Mucosa of stomach (tissue), 1 donor: ENCODE results near the gene RAD51B.

Experiments used
- H3K27me3 ChIP-seq: one replicate; pipeline ENCODE4 v1.7.0; 2013; ENCODE audit warnings: mild to moderate bottlenecking, low read length; ENCODE audit not compliant: control insufficient read depth, insufficient read depth
- H3K36me3 ChIP-seq: one replicate; pipeline ENCODE4 v1.7.0; 2013; ENCODE audit warnings: low read length; ENCODE audit not compliant: control insufficient read depth, insufficient read depth
- H3K4me1 ChIP-seq: one replicate; pipeline ENCODE4 v1.7.0; 2013; ENCODE audit warnings: mild to moderate bottlenecking, low read length; ENCODE audit not compliant: control insufficient read depth, insufficient read depth
- H3K4me3 ChIP-seq: one replicate; pipeline ENCODE4 v1.7.0; 2013; ENCODE audit warnings: low read length
- H3K9ac ChIP-seq: one replicate; pipeline ENCODE4 v1.7.0; 2013; ENCODE audit warnings: mild to moderate bottlenecking, low read length, moderate library complexity
- H3K9me3 ChIP-seq: one replicate; pipeline ENCODE4 v1.7.0; 2013; ENCODE audit warnings: mild to moderate bottlenecking, low read length, moderate library complexity; ENCODE audit not compliant: control insufficient read depth
- donor health status: Pancreatic carcinoma.

The RAD51B gene

DNA sequence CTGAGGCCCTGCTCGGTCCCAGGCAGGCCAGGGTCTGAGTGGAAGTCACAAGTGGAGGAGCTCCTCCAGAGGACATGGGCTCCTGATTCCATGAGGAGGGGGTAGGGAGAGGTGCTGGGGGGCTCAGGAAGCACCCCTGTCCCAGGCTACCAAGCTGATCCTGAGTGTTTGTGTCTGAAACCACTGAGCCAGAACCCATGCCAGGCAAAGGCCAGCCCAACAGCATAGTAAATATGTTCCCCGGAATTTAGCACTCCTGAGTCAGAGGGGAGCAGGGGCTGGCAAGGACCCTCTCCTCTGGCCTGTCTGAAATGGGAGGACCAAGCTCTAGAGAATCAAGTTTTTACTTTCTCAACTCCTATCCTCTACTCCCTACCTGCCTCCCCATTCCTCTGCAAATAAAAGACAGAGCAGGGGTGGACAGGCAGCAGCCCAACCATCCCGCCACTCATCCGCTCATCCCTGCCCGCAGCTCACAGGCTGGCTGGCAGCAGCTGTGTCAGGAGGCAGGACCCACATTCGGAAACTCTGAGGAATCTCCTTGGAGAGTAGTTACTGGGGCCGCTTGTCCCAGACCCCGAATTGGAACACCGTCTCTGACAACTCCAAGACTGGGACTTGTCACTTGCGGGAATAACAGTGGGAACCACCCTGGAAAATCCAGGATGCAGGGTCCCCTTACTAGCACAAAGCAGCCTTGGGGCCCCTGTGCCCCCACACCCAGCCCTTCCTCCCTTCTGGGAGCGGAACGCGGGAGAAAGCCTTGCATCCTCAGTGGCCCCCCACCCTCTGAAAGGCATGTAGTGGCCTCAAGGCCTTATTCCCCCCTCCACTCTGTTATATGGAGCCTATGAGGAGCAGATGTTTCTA, 870.7 kb downstream of the RAD51B start:
- H3K9ac ChIP-seq: no peak overlapping the region
- H3K9me3 ChIP-seq: no peaks in the 10 kb centered on the region
- no peaks in the 10 kb centered on the region for H3K36me3 ChIP-seq
- no peaks in the 10 kb centered on the region for H3K27me3 ChIP-seq
- peaks cover 3% of the 10 kb centered on the region for H3K4me1 ChIP-seq
- H3K4me3 ChIP-seq: no peak overlapping the region

DNA sequence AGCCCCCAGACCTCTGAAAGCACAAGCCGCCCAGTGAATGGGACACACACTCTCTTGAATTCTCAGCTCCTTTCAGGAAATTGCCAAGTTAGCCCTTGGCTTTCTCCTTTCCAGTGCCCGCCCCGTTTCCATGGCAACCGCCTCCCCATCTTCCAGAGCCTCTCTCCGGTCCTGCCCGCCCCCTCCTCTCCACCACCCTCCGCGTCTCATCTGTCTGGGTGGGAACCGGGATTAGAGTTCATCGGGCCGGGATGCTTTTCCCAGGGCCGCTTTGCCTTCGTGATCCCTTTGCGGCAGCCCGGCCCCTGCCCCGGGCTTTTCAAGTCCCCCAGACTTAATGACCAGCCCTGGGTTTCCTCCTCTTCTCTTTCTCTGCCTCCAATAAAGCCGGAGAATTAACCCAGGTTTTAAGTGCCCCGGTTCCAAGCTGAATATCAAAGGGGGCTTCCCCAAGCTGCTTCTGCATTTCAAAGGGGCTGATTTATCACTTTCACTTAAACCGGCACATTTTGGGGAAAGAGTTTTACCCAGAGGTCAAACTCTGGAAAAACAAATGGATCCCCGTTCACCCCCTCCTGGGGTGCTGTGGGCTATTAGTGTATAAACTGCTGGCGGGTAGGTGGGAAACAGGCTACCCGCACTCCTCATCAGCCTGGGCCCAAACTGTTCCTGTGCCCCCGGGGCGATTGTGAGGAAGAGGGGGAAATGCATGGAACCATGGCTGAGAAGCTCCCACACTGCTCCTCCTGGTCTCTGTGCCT, 871.6 kb downstream of the RAD51B start:
- Histone ChIP-seq H3K4me3 (no peak overlapping the region), H3K36me3 (no peaks in the 10 kb centered on the region), H3K9me3 (no peaks in the 10 kb centered on the region), H3K4me1 (peaks cover 3% of the 10 kb centered on the region), H3K27me3 (no peaks in the 10 kb centered on the region), H3K9ac (no peak overlapping the region)

DNA sequence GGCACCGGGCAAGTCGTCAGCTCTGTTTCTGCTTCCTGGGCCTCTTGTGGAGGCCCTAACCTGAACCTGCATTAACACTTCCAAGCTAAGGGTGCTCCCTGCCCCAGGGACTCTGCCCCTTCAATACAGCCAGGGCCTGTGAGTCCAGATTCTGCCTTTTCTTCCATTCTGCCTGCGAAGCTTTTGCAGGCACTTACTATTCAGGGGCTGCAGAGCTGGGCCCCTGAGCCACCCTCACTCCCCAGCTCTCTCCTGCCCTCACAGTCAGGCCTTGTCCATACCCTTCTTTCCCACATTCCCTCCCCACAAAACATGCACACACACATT, 872.2 kb downstream of the RAD51B start:
- no peaks in the 10 kb centered on the region for H3K9me3 ChIP-seq
- no peaks in the 10 kb centered on the region for H3K27me3 ChIP-seq
- no peak overlapping the region for H3K4me3 ChIP-seq
- H3K4me1 ChIP-seq: peaks cover 3% of the 10 kb centered on the region
- H3K9ac ChIP-seq: no peak overlapping the region
- no peaks in the 10 kb centered on the region for H3K36me3 ChIP-seq

DNA sequence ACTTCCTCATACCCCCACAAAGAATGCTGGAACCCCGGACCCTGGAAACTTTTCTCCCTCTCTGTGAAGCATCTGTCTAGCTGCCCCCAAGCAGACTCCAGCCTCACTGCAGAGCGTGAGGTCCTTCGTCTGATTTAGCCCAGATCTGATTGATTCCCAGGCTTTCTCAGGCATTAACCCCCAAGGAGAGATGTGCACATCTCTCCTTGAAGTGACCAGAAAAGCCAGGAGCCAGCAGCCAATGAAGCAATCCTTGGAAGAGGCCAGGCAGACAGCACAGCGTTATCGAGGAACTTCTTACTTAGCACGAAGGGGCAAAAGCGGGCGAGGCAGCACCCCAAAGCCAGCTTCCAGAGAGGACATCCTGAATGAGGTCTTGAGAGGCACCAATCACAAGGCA, 872.6 kb downstream of the RAD51B start:
- H3K4me1 ChIP-seq: peaks cover 3% of the 10 kb centered on the region

DNA sequence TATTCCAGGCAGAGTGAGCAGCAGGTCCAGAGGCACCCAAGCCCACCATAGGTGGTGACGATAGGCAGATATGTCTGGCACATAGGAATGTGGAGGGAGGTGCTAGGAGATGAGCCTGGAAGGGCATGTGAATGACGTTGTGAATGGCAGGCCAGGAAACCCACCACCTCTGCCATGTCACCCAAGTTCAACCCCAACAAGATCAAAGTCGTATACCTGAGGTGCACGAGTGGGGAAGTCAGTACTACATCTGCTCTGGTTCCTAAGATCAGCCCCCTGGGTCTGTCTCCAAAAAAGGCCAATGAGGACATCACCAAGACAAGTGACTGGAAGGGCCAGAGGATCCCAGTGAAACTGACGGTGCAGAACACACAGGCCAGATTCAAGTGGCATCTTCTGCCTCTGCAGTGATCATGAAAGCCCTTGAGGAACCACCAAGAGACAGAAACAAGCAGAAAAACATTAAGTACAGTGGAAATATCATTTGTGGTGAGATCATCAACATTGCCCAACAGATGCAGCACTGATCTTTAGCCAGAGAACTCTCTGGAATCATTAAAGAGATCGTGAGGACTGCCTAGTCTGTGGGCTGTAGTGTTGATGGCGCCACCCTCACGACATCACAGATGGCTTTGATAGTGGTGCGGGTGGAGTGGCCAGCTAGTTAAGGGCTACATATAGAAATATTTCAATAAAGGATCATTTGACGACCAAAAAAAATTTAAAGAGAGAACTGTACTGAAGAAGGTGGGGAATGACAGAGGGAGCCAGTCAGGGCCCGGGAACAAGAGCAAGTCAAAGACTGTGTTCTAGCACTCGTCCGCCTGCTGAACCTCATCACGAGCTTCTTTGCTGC, 873.6 kb downstream of the RAD51B start:
- Histone ChIP-seq H3K9ac (no peak overlapping the region), H3K4me3 (no peak overlapping the region), H3K27me3 (no peaks in the 10 kb centered on the region), H3K9me3 (no peaks in the 10 kb centered on the region), H3K36me3 (no peaks in the 10 kb centered on the region), H3K4me1 (peaks cover 3% of the 10 kb centered on the region)

More for the DNA sequence above, 872.6 kb downstream of the RAD51B start:
- Histone ChIP-seq H3K9ac (no peak overlapping the region), H3K27me3 (no peaks in the 10 kb centered on the region), H3K9me3 (no peaks in the 10 kb centered on the region), H3K4me3 (no peak overlapping the region), H3K36me3 (no peaks in the 10 kb centered on the region)

DNA sequence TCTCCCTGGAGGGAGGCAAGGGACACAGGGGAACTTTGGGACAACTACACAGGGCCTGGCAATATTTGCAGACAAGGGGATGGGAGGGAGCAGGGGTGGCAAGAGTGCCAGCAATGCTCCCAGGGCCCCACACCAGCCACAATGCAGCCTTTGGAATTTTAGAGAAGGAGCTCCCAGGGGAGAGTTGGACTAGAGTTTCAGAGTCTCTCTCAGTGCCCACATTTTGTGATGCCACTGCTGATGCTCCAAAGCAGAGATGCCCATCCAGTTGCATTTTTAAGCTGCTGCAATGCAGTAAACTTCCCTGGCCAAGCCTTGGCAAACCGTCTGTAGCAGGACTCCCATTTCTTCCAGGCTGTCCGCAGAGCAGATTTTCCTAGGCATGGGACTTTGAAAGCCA, 874.3 kb downstream of the RAD51B start:
- H3K4me1 ChIP-seq: peaks cover 3% of the 10 kb centered on the region
- no peak overlapping the region for H3K4me3 ChIP-seq
- H3K9ac ChIP-seq: no peak overlapping the region
- no peaks in the 10 kb centered on the region for H3K27me3 ChIP-seq
- no peaks in the 10 kb centered on the region for H3K36me3 ChIP-seq
- no peaks in the 10 kb centered on the region for H3K9me3 ChIP-seq

DNA sequence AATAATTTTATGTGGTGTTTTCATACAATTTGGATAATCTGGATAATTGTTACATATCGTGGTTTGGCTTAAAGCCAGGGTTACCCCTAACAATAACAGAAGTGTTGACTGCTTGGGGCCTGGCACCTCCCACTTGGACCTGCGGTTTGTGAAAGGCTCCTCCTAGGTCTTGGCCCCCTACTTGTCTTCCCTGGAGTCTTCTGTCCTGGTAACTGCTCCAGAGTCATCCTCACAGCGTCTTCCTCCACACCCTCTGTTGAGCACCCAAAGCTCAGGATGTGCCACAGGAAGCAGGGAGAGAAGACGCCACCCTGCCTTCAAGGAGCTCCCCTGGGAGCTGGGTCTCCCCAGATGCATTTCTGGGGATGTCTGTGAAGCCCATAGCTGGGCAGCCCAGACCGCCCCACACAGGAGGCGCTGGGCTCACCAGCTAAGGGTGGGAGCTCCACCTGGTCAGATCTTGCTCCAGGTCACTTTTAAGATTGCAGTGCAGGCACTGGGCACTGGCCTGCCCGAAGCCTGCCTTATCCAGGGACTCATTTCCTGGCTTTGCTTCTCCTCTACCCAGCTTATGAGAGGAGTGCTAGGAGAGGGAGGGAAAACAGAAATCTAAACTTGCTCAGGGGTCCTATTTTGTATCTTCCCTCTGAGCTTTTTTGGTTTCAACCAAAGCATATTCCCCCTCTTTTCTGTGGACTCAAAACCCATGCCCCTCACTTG, 875.1 kb downstream of the RAD51B start:
- Histone ChIP-seq H3K27me3 (no peaks in the 10 kb centered on the region), H3K4me3 (no peak overlapping the region), H3K36me3 (no peaks in the 10 kb centered on the region), H3K4me1 (peaks cover 3% of the 10 kb centered on the region), H3K9me3 (no peaks in the 10 kb centered on the region), H3K9ac (no peak overlapping the region)

DNA sequence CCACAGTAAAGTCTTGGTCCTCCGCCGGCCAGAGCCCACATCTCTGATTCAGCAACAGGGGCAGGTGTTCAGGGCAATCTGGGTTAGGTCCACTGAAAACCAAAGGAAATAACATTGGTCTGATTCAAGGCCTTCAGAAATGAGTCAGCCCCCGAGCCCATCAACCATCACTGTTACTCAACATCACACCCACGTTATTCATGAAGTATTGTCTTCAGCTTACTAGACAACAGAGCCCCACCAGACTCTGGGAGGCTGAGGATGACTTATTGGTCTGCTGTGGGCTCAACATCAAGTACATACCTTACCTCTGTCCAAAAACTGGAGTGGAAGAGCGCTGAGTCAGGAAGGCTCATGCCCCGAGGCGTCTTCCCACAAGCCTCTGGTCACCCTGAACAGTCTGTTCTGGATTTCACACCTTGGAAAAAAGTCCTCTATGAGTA, 875.8 kb downstream of the RAD51B start:
- no peaks in the 10 kb centered on the region for H3K36me3 ChIP-seq
- peaks cover 3% of the 10 kb centered on the region for H3K4me1 ChIP-seq
- H3K9ac ChIP-seq: no peak overlapping the region
- H3K4me3 ChIP-seq: no peak overlapping the region
- no peaks in the 10 kb centered on the region for H3K27me3 ChIP-seq
- H3K9me3 ChIP-seq: no peaks in the 10 kb centered on the region

DNA sequence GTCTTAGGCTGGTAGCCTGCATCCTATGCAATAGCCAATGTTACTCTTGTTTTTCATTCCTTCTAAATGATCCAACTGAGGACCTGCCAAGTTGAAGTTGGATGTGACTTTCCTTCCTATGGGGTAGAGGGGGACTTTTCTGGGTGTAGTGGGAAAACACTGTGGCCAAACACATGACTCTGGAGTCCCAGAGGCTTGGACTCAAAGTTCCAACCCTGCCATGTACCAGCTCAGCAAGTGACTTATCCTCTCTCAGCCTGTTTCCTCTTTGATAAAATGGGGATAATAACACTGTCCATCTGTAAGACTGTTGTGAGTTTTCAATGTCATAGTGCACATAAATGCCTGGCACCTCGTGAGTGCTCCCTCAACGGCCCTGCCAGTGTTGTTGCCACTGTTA, 876.3 kb downstream of the RAD51B start:
- no peaks in the 10 kb centered on the region for H3K9me3 ChIP-seq
- H3K9ac ChIP-seq: no peak overlapping the region
- peaks cover 3% of the 10 kb centered on the region for H3K4me1 ChIP-seq
- no peaks in the 10 kb centered on the region for H3K36me3 ChIP-seq
- H3K4me3 ChIP-seq: no peak overlapping the region
- H3K27me3 ChIP-seq: no peaks in the 10 kb centered on the region

DNA sequence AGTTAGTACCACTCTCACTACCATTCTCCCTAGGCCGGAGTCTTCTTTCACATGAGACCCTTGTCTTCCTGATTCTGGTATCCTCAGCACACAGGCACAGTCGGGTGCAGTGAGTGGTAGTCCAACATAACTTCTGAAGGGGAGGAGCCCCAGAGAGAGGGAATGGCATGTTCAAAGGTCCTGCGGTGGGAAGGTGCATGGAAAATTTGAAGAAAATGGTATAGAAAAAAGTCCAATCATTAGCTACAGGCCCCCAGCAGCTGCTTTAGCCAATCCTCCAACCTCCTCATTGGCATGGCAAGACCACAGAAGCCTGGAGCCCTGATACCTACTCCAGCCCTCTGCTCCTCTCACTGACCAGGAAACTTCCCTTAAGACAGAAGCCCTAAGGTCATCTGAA, 876.7 kb downstream of the RAD51B start:
- Histone ChIP-seq H3K9me3 (no peaks in the 10 kb centered on the region), H3K4me3 (no peak overlapping the region), H3K4me1 (peaks cover 3% of the 10 kb centered on the region), H3K36me3 (no peaks in the 10 kb centered on the region), H3K27me3 (no peaks in the 10 kb centered on the region), H3K9ac (no peak overlapping the region)

DNA sequence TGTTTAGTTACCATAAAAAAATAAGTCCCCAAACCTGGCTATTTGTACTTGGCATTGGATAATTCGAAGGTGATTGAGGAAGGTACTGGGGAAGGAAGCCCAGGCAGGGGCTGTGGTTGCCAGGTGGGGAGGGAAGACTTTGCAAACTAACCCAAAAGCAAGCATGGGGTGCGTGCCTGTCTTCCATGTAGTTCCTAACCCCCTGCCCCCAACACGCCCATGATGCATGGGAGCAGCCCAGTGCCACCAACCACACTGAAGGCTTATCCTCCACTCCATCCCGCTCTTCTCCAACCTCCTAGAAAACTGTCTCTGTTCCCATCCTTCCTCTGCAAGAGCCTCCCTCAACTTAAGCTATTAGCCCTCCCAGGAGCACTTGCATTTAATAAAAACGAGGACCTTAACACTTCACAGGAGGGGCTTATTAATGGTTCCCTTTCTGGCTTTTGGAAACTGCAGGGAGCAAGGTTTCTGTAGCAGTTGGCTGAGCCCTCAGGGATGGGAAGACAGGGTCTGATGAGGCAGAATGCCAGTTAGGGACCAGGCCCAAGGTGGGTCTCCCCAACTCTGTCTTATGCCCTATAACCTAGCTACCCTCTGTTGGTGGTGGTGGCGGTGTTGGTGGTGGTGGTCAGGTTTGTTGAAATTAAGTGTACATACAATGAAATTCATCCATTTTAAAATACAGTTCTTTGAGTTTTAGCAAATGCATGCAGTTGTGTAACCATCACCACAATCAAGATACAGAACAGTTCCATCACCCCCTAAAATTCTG, 877.3 kb downstream of the RAD51B start:
- Histone ChIP-seq H3K27me3 (no peaks in the 10 kb centered on the region), H3K4me3 (no peak overlapping the region), H3K36me3 (no peaks in the 10 kb centered on the region), H3K4me1 (peaks cover 3% of the 10 kb centered on the region), H3K9me3 (no peaks in the 10 kb centered on the region), H3K9ac (no peak overlapping the region)
